Activated CD4-positive, alpha-beta memory T cell treated with anti-CD3 and anti-CD28 coated beads for 36 hours (primary cell): ENCODE measurements around the gene DCANP1. TPM values are rescaled to one million over a fixed set of nuclear protein-coding genes. Genes with fewer than 3 reads are reported as not detected.
"Not testable (repeated sequence)": the region's sequence is repeated elsewhere in the genome, so short reads cannot be mapped to it uniquely, and the experiment has no call there.

ENCODE experiments used
- CTCF ChIA-PET: fragments of 350-600 bp; sonication (Branson Sonifier 250); formaldehyde crosslinking; loops from one replicate; lab custom pipeline; 2021; ENCODE audit warnings: antibody characterized with exemption, inconsistent platforms; lab: Charles Lee
- POLR2A ChIA-PET: fragments of 350-600 bp; sonication (Branson Sonifier 250); formaldehyde crosslinking; loops from one replicate; lab custom pipeline; 2021; ENCODE audit warnings: antibody characterized with exemption; lab: Charles Lee
- DNase-seq: peaks from one replicate; pipeline ENCODE4 v3.0.0-alpha.2; 2020
- H3K27ac Mint-ChIP-seq: one replicate; pipeline ENCODE4 v1.8.0; 2021; ENCODE audit warnings: mixed read lengths
- H3K27me3 Mint-ChIP-seq: one replicate; pipeline ENCODE4 v1.8.0; 2021; ENCODE audit warnings: mixed read lengths
- H3K36me3 Mint-ChIP-seq: one replicate; pipeline ENCODE4 v1.8.0; 2021; ENCODE audit warnings: mixed read lengths
- H3K4me1 Mint-ChIP-seq: one replicate; pipeline ENCODE4 v1.8.0; 2021; ENCODE audit warnings: low read depth, mixed read lengths
- H3K4me3 Mint-ChIP-seq: one replicate; pipeline ENCODE4 v1.8.0; 2021; ENCODE audit warnings: mild to moderate bottlenecking, mixed read lengths
- H3K9me3 Mint-ChIP-seq: one replicate; pipeline ENCODE4 v1.8.0; 2021; ENCODE audit warnings: mixed read lengths
- intact Hi-C: fragments of 100-400 bp; cut with micrococcal nuclease; formaldehyde crosslinking; loops from one replicate; pipeline ENCODE4 v1.15.1; 2023
- total RNA-seq, 2 experiments: library from RNA; stranded (reverse); gene quantifications; one replicate each; pipeline ENCODE4 v1.2.3, GENCODE V29; 2021

Gene DCANP1, protein sequence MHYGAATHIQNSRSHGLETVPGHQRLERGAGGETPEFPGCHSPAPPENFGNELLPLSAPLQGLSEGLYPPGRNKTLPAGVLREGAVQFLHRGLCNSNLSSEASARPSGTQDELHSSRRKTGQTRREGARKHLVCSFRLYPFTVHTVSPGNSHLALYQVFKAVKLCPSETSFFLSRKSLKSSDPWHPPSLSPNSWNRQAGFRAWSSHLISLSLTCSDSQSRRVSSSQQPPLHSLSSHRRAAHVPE
- not detected for total RNA-seq

DNA sequence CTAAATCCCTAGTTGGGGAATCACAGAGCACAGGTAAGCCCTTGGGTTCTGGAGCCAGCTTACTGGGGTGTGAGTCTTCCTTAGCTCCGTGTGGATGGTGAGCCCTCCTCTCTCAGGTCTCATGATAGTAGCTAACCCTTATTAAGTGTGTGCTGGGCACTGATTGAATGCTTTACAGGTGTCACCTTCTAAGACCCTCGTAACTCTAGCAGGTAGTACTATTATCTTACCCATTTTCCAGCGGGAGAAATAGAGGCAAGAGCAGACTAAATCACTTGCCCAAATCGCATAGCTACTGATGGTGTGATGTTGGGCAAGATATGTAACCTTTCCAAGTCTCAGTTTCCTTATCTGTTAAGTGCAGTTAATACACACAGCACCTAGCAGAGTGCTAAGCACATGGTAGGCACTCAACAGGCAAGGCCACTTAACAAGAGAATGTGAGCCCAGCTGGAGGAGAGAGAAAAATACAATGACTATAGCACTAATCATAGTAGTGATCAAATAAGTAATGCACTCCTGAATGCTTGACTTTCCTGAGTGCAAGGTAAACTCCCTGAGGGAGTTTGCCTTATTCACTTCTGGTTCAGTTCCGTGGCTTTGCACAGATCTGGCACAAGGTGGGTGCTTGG is at the start of gene DCANP1:
Gene DCANP1 (minus strand): TSS at position 51 of the 632 bp plus-strand sequence. CDS start 240 bp downstream, outside the sequence.
- DNase-seq = no peak
- Mint-ChIP-seq H3K27me3 (peaks cover 4% of the 10 kb centered on the region), H3K36me3 (no peaks in the 10 kb centered on the region), H3K9me3 (no peaks in the 10 kb centered on the region), H3K4me3 (no peak within 1 kb of the TSS), H3K27ac (no peak within 1 kb of the TSS), H3K4me1 (no peaks in the 10 kb centered on the region)
- POLR2A ChIA-PET = no interaction called here
- intact Hi-C loops = no loop called here
- CTCF ChIA-PET = interaction anchor here (2.0 to 2.4 kb wide), 2 partner anchors 11 to 15 kb away, joined by 8 to 13 read pairs; no protein-coding TSS in a partner anchor

- DNase-seq, H3K4me1 Mint-ChIP-seq, H3K27ac Mint-ChIP-seq, POLR2A ChIA-PET, H3K9me3 Mint-ChIP-seq, intact Hi-C loops, H3K36me3 Mint-ChIP-seq, H3K4me3 Mint-ChIP-seq: not testable (repeated sequence)
- H3K27me3 Mint-ChIP-seq = peaks cover 39% of the 10 kb centered on the region
- CTCF ChIA-PET = interaction anchor here (1.1 to 1.4 kb wide), 2 partner anchors 38 to 71 kb away, joined by 3 read pairs; no protein-coding TSS in a partner anchor
Observed at GRCh38 chr5:135495531-135495930, 48.4 kb upstream of the DCANP1 start.

GRCh38 chr5:135494196-135494595 is 47.0 kb upstream of the DCANP1 start:
- ChIA-PET CTCF (interaction anchor here (0.9 to 1.4 kb wide), 2 partner anchors 37 to 58 kb away, joined by 3 read pairs; no protein-coding TSS in a partner anchor), POLR2A (no interaction called here)
- intact Hi-C loops = no loop called here
- peaks cover 51% of the 10 kb centered on the region for H3K27me3 Mint-ChIP-seq
- H3K27ac Mint-ChIP-seq = no peak overlapping the region
- H3K4me1 Mint-ChIP-seq = peaks cover 3% of the 10 kb centered on the region
- H3K36me3 Mint-ChIP-seq = no peaks in the 10 kb centered on the region
- H3K9me3 Mint-ChIP-seq = no peaks in the 10 kb centered on the region
- DNase-seq = no peak
- H3K4me3 Mint-ChIP-seq = no peak overlapping the region

DNA sequence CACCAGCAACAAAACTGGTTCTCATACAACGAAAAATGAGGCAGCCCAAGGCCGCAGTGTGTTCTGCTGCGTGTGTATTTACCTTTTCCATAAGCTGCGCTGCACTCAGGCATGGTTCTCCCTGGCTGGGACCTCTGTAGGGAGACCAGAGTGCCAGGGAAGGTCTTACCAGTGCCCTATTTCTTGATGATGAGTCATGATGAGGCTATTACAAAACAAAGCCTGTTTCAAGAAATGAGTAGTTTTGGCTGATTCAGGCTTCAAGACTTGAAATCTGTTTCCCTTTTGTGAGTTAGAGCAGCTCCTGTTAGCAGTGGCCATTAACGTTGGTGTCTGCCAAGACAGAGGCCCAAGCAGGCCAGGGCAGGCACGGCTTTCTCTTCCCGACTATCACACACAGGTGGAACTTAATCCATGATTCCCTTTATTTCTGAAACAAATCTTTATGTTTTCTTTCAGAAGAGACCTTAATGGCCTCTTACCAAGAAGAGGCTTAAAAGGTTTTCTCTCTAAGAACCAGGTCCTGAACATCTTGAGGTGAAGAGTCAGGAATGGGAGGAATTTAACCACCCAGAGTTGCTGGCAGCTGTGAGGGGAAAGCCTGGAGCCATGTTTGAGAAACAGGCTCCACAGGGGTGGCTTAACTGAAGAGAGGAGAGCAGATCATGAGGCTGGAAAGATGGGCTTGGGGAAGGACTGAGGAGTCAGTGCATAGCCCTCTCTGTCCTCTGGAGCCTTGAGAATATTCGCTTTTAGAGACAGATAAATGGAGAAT is 46.4 kb upstream of the DCANP1 start:
- CTCF ChIA-PET = interaction anchor here (0.9 kb wide), 1 partner anchor 58 kb away, joined by 3 read pairs; no protein-coding TSS in a partner anchor
- Mint-ChIP-seq H3K27me3 (peaks cover 50% of the 10 kb centered on the region), H3K27ac (no peak overlapping the region), H3K9me3 (no peaks in the 10 kb centered on the region), H3K4me3 (no peak overlapping the region), H3K36me3 (no peaks in the 10 kb centered on the region), H3K4me1 (peaks cover 3% of the 10 kb centered on the region)
- no peak for DNase-seq
- POLR2A ChIA-PET = no interaction called here
- intact Hi-C loops = loop anchor here (2.0 kb wide), 1 partner anchor 41 kb away; the partner anchor contains the start of gene NEUROG1

GRCh38 chr5:135492319-135492626 is 45.1 kb upstream of the DCANP1 start:
- Mint-ChIP-seq H3K27ac (no peak overlapping the region), H3K36me3 (no peaks in the 10 kb centered on the region), H3K4me3 (no peak overlapping the region), H3K9me3 (no peaks in the 10 kb centered on the region), H3K27me3 (peaks cover 59% of the 10 kb centered on the region), H3K4me1 (peaks cover 3% of the 10 kb centered on the region)
- ChIA-PET POLR2A (no interaction called here), CTCF (interaction anchor here (1.0 to 1.1 kb wide), 2 partner anchors 52 to 59 kb away, joined by 3 to 4 read pairs; no protein-coding TSS in a partner anchor)
- intact Hi-C loops = loop anchor here (2.0 kb wide), 1 partner anchor 43 kb away; the partner anchor contains the start of gene NEUROG1
- no peak for DNase-seq

GRCh38 chr5:135491552-135492318 is 44.6 kb upstream of the DCANP1 start:
- Mint-ChIP-seq H3K36me3 (no peaks in the 10 kb centered on the region), H3K27ac (no peak overlapping the region), H3K4me1 (peaks cover 3% of the 10 kb centered on the region), H3K9me3 (no peaks in the 10 kb centered on the region), H3K4me3 (no peak overlapping the region), H3K27me3 (peaks cover 62% of the 10 kb centered on the region)
- ChIA-PET POLR2A (no interaction called here), CTCF (interaction anchor here (0.6 to 1.1 kb wide), 3 partner anchors 34 to 59 kb away, joined by 3 to 4 read pairs (median 3); no protein-coding TSS in a partner anchor)
- no peak for DNase-seq
- intact Hi-C loops = loop anchor here (2.0 kb wide), 1 partner anchor 43 kb away; the partner anchor contains the start of gene NEUROG1

DNA sequence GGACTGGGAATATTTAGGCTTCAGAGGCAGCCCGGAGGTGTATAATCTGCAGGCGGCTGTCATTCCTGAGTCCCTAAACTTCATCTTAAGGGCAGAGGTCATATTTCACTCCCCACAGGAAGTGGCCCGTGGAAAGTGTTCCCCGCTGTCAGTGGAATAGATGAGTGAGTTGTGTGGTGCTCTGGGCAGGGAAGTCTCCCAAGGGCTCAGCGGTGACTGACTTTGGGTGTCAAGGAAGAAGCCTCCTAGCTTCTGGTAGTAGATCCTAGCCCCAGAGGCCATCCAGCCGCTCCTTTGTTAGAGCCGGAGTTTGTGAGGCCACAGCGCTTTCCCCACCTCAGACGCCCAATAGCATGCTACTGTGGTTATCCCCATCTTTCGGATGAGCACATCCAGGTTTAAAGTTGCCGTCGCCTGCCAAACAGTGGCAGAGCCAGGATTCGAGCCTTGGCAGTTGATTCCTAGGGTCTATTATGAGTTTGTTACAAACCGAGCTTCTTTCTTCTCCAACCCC is 43.9 kb upstream of the DCANP1 start:
- H3K27me3 Mint-ChIP-seq = peaks cover 66% of the 10 kb centered on the region

DNA sequence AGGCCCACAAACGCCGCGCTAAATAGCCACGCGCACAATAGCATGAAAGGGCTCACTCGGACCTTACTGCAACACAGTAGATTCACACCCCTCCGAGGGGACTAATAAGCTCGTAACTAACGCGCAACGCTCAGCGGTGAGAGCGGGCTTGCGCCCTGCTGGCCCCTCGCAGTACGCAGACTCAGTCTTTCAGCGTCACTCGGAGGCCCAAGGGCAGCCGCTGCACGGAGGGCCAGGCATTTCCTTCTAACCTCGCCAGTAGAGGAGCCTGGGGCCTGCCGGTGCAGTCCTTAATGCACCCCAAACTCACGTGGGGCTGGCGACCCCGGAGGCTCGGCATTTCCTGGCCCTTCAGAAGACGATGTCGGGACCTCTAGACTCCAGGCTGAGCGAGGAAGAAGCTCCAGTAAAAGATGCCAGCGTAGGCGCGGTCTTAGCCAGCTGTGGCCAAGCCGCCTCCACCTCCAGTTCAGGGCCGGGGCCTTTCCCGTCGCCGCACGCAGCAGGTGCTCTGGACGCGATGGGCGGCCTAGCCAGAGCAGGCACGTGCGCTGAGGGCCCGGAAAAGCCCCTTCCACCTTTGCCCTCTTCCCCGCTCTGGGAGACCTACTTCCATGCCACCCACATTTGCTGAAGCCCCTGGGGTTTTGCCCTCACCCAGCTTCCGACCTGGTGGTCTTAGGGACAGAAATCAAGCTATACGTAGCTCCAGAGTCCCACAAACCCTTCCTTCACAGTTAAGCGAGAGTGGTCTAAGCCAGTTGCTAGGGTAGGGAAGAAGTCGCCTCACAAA is 43.3 kb upstream of the DCANP1 start:
- Mint-ChIP-seq H3K27me3 (peaks cover 73% of the 10 kb centered on the region), H3K9me3 (no peaks in the 10 kb centered on the region), H3K36me3 (no peaks in the 10 kb centered on the region), H3K4me1 (peaks cover 3% of the 10 kb centered on the region), H3K27ac (no peak overlapping the region), H3K4me3 (no peak overlapping the region)
- peak; percentile 14 for DNase-seq
- POLR2A ChIA-PET = no interaction called here
- CTCF ChIA-PET = interaction anchor here (0.7 to 1.4 kb wide), 3 partner anchors 24 to 338 kb away, joined by 3 to 4 read pairs (median 4); no protein-coding TSS in a partner anchor
- intact Hi-C loops = no loop called here

More for the DNA sequence above, 43.9 kb upstream of the DCANP1 start:
- intact Hi-C loops = no loop called here
- no peak overlapping the region for H3K27ac Mint-ChIP-seq
- H3K36me3 Mint-ChIP-seq = no peaks in the 10 kb centered on the region
- CTCF ChIA-PET = interaction anchor here (0.6 to 1.4 kb wide), 4 partner anchors 25 to 60 kb away, joined by 3 to 4 read pairs (median 4); no protein-coding TSS in a partner anchor
- H3K4me3 Mint-ChIP-seq = no peak overlapping the region
- no peaks in the 10 kb centered on the region for H3K9me3 Mint-ChIP-seq
- DNase-seq = no peak
- POLR2A ChIA-PET = no interaction called here
- H3K4me1 Mint-ChIP-seq = peaks cover 3% of the 10 kb centered on the region

DNA sequence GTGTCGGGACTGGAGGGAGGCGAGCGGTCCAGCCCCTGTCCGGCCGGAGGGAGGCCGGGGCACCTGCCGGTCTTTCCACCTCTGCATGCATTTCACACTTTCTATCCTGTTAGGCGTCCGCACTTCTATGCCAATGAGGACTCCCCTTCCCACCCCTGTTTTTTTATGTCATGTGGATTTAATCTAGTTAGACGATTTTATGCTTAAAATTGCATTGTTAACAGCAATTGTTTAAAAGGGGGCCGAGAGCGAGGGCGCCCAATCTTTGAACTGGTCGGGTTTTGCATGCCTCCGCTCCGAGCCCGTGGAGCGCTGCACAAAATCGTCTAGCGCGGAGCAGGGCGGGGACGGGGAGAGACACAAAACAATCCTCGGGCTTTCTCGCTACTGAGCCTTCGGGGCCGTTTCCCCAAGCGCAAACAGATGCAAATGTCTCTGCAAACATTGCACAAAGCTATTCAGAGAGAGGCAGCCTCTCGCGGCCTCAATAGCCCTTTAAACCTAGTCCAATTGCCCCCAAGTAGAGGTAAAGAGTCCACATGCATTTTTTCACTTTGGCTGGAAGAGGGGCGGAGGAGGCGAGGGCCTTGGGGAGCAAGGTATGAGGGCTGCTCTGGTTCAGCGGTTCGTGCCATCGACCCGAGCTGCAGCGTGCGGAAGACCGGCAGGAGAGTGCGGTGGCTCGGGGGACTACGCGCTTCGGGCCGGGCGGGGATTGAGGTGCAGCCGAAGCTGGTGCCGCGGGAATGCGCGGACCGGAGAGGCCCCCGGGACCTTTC is 42.5 kb upstream of the DCANP1 start:
- Mint-ChIP-seq H3K4me3 (no peak overlapping the region), H3K36me3 (no peaks in the 10 kb centered on the region), H3K27me3 (peaks cover 78% of the 10 kb centered on the region), H3K4me1 (peaks cover 3% of the 10 kb centered on the region), H3K9me3 (no peaks in the 10 kb centered on the region), H3K27ac (no peak overlapping the region)
- ChIA-PET CTCF (interaction anchor here (0.7 to 1.4 kb wide), 3 partner anchors 23 to 339 kb away, joined by 3 to 4 read pairs (median 4); no protein-coding TSS in a partner anchor), POLR2A (no interaction called here)
- intact Hi-C loops = loop anchor here (5.0 kb wide), 1 partner anchor 58 kb away; no protein-coding TSS in a partner anchor
- no peak for DNase-seq
